Activated naive CD4-positive, alpha-beta T cell (primary cell): ENCODE measurements around the gene PABPC1L.

Experiments used
- DNase-seq, 4 experiments: peaks; one replicate each; lab custom pipeline; 2025; lab: John Stamatoyannopoulos, UW

Gene PABPC1L

DNA sequence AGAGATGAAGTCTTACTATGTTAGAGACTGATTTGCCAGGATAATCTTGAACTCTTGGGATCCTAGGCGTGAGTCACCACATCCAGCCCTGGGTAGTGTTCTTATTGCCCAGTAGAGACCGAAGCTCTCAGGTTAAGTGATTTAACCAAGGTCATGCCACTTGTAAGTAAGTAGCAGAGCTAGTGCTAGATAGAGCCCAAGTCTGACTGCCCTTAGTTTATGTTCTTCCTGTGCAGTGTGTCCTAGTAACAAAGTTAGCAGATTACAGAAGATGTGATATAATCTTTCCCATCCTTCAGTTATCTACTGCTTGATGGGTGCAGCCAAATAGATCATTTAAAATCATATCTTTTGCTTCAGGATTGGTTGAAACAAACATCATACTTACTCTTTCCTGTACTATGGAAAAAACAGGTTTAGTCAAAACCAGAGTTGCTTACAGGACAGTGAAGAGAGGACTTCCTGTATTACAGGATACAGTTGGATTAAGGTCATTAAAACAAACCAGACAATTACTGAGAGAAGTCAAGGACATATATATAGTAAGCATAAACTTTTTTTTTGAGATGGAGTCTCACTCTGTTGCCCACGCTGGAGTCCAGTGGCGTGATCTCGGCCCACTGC lies 9.5 kb upstream of the PABPC1L start:
- no peak for DNase-seq

DNA sequence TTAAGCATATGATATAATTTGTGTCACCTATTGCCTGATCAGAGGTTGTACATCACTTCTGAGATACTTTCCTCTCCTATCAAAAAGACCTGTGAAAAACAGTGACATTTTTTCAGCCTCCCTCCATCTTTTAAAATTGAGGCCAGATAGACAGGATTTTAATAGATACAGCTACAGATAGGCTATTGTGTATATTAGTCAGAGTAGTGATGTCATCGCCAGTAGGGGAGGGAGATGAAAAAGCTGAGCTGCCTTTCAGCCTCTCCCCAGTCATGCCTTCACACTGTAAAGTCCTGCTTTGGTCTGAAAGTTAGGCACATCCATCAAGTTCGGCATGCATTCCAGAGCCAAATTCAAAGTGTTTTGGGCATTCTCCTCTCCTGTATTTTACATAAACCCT lies 7.9 kb upstream of the PABPC1L start:
- DNase-seq: no peak

DNA sequence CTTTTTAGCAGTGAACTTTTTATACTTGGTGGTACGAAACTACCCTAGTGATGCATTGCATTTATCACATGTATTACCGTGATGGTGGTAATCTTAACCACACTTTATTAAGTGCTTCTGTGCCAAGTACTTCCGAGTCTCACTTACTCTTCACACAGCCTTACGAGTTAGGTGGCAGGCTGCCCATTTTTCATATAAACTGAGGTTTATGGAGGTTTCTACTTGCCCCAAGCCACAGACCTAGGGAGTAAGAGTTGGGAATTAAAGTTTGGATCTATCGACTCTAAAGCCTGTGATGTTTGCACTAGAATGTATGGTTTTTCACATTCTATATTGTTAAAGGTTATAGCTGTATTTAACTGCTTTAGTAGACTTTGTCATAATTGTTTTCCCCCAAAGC lies 5.5 kb upstream of the PABPC1L start:
- no peak for DNase-seq

DNA sequence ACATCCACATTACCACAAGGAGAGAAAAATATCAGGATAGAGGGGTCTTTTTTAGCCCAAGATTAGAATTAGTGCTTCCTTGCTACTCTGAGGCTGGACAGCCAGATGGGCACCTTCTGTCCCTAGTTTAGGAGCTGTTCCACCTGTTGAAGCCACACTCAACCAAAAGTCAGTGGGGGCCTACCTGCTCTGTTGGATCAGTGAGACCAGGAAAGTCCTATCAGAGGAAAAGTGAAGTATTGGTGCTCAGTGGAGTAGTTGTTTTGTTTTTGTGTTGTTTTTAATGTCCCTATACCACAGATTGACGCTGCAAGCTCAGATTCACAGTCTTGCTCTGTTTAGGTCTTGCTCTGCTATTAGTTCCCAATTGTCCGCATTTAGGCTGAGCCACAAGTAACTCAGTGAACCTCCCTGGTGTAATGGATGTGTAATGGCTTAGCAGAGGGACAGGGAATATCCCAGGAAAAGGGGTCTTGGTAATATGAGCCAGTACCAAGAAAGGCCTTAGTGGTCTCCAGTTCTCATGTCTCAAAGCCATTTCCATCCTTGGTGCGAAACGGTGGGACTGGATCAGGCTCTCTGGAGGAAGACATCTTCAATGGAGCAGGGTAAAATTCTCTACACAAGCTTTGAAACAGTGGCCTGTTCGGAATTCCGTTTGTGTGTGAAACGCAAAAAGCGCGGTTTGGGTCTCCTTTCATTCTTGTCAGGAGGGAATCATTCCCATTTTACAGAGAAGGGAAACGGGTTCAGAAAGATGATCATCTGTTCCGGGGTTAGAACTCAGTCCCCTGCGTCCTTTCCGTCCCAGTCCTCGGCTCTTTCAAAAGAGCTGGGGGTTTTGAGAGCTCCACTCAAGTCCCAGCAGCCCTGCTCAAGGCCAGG lies 631 bp upstream of the PABPC1L start:
- DNase-seq: no peak

DNA sequence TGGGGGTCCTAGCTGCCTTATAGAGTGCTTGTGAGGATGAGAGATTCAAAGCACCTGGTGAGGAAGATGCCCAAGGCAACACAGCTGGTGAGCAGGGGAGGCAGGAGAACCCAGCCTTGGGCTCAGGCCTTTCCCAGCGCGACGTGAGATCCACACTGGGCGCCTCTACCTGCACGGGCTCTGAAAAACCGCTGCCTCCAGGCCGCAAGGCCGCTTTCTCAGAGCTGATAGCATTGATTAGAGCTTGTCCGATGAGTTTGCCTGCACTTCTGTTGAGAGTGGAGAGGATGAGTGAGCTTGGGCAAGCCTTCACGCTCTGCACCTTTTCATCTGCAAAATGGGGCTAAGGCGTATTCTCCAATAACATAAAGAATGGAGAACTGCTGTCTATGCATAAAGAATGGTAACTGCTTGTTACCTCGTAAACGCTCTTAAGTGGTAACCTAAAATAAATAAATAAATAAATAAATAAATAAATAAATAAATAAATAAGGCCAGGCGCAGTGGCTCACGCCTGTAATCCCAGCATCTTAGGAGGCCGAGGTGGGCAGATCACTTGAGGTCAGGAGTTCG lies 916 bp downstream of the PABPC1L start:
- no peak for DNase-seq

DNA sequence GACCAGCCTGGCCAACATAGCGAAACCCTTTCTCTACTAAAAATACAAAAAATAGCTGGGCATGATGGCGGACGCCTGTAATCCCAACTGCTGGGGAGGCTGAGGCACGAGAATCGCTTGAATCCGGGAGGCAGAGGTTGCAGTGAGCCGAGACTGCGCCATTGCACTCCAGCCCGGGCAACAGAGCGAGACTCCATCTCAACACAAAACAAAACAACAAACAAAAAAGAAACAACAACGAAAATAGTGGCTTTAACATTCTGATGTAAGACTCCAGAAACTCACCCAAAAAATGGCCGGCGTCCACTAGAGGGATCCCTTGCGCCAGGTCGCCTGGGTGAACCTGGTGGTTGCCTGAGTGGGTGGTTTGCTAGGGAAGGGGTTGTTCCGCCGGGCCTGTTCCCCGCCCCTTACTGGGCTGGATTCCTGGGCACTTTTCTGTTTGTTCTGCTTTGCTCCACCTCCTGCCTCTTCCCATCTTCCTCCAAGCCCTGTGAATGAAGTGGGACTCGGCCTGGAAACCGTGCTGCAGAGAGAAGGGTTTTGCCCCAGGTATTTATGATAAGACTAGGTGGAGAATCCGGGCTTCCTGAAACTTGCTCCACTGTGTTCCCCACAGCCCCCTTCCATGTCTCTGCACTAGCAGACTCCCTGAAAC lies 1.5 kb downstream of the PABPC1L start:
- peak in 2 of 4 experiments; percentile 21 to 37 for DNase-seq

DNA sequence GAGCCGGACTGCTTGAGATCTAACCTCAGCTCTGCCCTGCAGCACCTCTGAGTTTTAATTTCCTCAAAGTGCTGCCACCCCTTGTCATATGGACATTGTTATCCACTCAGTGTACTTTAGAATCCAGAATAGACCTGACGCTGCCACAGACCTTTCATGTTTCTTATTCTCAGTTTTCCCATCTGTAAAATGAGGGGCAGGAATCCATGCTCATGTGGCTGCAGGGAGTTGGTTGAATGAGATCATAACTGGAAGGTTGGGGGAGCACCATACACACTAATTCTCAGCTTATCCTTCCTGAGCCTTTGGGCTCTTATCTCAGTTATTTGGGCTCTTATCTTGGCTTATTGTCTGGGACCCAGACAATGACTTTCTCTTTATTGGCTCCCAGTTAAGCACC lies 2.3 kb downstream of the PABPC1L start:
- DNase-seq: no peak

DNA sequence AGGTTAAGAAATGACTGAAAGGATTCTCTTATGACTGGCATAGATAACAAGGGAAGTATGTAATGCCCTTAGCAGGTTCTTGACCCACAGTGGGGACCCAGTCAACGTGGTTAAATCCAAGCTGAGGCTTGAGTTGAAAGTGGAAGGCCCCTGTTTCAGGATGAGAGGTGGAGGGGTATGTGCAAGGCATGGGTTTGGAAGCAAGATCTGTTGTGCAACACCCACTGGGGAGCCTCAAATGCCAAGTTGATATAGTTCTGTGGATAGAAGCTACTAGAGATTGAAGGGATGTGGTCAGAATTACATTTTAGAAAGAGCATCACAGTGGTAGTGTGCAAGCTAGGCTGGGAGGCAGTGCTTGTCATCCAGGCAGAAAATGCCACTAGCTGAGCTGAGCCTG lies 5.1 kb downstream of the PABPC1L start:
- no peak for DNase-seq

DNA sequence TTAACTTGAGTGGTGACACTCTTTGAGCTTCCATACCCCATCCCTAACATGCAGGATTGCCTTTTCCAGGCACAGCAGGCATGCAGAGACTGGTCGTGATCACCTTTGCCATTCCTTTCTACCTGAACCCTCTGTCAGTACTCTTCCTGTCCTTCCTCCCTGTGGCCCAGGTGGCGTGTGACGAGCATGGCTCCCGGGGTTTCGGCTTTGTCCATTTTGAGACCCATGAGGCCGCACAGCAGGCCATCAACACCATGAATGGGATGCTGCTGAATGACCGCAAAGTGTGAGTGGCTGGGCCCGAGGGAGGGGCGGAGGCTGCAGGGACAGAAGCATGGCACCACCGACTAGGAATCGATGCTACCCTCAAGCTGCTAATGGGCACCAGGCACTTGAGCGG lies 6.7 kb downstream of the PABPC1L start:
- DNase-seq: no peak

DNA sequence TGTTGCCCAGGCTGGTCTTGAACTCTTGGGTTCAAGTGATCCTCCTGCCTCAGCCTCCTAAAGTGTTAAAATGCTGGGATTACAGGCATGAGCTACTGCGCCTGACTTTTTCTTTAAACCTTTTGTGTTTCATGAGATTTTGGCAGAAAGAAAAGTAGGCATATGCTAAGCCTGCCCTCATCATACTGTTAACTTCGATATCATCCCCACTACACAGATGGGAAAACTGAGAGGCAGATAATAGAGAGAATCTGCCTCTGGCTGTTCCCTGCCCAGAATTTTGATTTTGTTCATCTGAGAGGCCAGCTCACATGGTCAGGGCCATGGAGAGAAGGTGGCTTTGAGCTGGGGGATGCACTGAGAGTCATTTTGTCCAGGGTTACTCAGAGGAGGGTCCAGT lies 7.5 kb downstream of the PABPC1L start:
- DNase-seq: no peak

DNA sequence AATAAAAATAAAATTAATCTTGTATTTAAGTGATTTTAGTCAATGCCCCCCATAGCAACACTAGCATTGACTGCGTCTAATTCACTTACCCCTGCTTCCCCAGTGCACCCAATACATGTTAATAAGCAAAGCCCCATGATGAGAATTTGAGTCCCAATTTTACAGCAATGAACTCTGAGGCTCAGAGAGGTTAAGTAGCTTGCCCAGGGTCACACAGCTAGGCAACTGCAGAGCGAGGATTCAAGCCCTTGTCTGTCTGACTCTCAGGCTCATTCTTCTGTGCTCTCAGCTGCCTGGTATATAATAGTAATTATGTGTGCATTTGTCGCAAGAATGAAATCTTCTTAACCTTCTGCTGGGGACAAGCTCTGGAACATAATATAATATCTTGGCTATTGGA lies 8.5 kb downstream of the PABPC1L start:
- no peak for DNase-seq

DNA sequence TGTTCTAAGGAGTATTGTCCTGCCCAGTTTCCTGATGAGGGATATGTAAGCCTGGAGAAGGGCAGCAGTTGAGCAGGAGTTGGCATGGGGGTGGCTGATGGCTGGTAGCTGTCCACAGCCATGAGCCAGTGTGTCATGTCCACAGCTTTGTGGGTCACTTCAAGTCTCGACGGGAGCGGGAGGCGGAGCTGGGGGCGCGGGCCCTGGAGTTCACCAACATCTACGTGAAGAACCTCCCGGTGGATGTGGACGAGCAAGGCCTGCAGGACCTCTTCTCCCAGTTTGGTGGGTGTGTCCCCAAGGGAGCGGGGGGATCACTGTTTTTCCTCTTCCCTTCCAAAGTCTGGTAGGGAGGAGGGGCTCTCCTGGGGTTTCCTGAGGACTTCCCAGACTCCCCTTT lies 8.9 kb downstream of the PABPC1L start:
- no peak for DNase-seq

DNA sequence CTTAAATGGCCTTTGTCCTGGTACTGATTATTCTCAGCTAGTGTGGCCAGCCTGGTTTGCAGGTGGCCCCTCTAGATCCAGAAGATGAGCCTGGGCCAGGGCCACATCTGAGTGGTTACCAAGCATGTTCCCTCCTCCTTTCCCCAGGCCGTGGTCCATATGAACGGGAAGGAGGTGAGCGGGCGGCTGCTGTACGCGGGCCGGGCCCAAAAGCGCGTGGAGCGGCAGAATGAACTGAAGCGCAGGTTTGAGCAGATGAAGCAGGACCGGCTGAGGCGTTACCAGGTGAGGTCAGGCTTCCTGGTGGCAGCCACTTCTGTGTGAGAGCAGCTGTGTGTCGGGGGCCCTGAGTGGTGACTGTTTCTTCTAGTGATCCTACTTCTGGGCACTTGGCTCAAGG lies 11.6 kb downstream of the PABPC1L start:
- DNase-seq: no peak

DNA sequence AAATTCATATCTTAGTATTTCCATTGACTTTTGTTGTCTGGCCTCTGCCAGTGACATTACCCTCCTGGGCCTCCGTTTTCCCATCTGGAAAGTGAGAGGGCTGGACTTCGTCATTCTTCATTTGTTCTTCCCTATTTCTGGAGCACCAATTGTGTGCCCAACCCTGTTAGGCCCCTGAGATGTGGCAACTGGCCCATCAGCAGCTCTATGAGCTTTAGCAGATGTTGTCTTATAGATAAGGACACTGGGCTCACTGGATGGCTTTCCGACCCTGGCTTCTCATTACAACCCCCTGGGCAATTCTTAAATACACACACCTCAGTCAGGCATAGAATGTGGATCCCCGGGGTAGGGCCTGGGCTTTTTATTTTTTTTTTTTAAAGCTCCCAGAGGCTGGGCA lies 14.7 kb downstream of the PABPC1L start:
- DNase-seq: no peak

DNA sequence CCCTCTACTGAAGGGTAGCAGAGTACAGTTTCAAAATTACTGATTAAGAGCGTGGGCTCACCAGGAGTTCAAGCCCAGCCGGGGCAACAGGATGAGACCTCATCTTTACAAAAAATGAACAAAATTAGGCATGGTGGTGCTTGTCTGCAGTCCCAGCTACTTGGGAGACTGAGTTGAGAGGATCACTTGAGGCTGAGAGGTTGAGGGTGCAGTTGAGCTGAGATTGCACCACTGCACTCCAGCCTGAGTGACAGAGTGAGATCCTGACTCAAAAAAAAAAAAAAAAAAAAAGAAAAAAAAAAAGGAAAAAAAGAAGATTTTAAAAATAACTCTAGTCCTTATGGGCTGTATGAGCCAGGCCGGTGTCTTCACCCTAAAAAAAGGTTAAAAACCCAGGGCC lies 18.7 kb downstream of the PABPC1L start:
- DNase-seq: no peak

DNA sequence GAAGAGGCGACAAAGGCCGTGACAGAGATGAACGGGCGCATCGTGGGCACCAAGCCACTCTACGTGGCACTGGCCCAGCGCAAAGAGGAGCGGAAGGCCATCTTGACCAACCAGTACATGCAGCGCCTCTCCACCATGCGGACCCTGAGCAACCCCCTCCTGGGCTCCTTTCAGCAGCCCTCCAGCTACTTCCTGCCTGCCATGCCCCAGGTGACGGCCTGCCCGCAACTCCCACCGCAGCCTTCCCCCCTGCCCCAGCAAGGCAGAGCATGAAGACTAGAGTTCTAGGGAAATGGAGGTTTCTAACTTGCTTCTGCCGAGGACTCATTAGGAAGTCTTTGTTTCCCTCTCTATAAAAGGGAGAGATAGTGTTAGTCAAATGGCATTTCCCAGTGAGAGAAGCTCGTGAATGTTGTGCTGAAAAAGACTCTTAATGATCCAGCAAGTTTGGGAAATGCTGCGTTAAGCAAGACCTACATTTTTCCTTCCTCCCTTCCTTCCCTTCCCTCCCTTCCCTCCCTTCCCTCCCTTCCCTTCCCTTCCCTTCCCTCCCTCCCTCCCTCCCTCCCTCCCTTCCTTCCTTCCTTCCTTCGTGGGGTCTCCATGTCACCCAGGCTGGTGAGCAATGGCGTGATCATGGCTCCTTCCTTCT lies 20.8 kb downstream of the PABPC1L start:
- DNase-seq: no peak

DNA sequence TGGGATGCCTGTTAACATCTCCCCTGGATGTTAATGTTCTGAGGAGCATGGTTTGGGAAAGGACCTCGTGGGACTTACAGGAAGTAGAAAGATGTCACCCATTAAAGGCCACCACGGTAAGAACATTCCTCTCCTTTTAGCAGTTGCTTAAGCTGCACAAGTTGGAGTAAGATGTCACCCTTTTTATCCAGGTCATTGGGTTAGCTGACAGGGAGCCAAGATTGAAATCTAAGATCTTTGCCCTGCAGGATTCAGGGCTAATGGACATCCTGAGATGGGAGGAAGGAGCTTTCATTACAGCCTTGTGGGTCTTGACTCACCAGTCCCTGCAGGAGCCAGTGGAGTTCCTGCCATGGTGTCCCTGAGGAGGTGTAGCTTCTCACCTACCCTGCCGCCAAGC lies 22.1 kb downstream of the PABPC1L start:
- DNase-seq: no peak

DNA sequence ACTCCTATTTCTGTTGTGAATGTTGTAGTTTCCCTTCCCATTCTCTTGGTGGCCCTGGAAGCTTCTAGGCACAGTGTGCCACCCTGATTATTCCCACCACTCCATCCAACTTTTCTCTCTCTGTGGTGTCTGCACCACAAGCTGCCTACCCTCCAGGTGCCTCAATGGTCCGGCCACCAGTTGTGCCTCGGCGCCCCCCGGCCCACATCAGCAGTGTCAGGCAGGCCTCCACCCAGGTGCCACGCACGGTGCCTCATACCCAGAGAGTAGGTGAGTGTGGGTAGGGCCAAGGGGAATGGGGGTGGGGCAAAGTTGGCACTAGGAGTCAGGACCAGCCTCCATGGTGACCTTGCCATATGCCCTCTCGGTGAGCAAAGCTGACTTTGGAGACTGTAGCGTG lies 23.1 kb downstream of the PABPC1L start:
- no peak for DNase-seq

DNA sequence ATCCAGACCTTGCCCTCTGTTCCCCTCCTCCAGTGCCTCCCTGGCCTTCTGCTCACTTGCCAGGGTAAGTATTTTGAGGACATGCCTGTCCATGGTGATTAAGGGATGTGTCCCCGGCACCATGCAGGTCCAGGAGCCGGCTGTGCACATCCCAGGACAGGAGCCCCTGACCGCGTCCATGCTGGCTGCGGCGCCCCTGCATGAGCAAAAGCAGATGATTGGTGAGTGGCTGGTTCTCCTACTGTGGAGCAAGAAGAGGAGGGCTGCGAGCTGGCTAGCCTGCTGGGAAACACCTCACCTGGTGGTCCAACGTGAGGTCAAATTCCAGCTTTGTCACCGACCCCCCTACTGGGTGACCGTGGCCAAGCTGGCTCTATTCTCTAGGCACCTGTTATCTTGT lies 26.6 kb downstream of the PABPC1L start:
- DNase-seq: no peak

DNA sequence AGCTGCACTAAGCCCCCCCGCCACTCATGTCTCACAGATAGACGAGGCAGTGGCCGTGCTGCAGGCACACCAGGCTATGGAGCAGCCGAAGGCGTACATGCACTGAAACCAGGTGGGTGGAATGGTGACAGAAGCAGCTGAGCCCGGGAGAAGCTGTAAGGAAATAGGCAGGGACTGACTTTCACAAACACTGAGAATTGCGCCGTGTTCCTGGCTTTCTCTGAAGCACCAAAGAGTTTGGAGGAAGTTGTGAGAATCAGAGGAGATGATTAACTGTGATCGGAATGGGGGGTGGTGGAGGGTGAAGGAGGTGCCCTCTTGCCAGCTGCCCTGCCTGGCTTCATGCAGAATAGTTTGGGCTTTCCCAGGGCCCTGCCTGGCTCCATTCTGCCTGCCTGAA lies 28.8 kb downstream of the PABPC1L start:
- DNase-seq: no peak

DNA sequence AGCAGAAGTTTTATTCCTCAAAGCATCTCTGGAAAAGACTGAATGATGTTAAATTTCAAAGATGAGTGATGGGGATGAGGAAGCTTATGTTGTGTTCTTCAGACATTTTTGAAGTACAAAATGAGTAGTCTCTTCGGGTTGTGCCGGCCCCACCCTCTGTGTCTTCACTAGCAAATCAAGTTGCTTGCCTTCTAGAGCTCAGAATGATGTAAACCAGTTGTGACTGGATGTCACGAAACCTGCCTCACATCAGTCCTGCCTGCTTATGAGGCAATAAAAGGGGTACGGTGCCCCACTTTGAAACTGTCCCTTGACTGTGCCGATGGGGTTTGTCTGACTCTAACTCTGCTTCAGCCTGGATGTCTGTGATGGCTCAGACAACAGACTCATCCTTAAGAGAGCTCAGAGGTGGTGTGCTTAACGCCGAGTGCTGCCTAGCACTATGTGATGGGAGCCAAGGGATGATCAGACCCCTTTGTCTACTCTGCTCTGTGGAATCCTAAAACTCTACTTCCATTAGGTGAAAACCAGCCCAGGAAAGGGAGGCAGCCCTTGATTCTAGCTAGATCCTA lies 31.3 kb downstream of the PABPC1L start:
- no peak for DNase-seq
